Neural cell (in vitro differentiated cells): ENCODE results near the gene SLIT3. TPM values are rescaled to one million over a fixed set of nuclear protein-coding genes. Genes with fewer than 3 reads are reported as not detected.

Experiments used
- H2AFZ ChIP-seq: fragments of 200-600, 300-800 bp; sonication (generic), shearing (Covaris generic); 2 replicates; pipeline ENCODE4 v1.6.0; 2014; ENCODE audit warnings: low read depth, mild to moderate bottlenecking, antibody characterized with exemption, low read length, moderate library complexity
- H3F3A ChIP-seq: fragments of 200-600 bp; shearing (Covaris generic); 2 replicates; pipeline ENCODE4 v1.6.1; 2016; ENCODE audit warnings: mild to moderate bottlenecking, moderate library complexity, mixed read lengths, antibody characterized with exemption, low read length; ENCODE audit not compliant: insufficient read depth, poor library complexity, severe bottlenecking
- H3K27ac ChIP-seq: fragments of 200-600, 300-800 bp; sonication (generic), shearing (Covaris generic); 2 replicates; pipeline ENCODE4 v1.5.1; 2014; ENCODE audit warnings: mild to moderate bottlenecking, low read length, moderate library complexity
- H3K27me3 ChIP-seq: fragments of 300-800, 200-600 bp; sonication (generic), shearing (Covaris generic); 2 replicates; pipeline ENCODE4 v1.6.0; 2014; ENCODE audit warnings: mild to moderate bottlenecking, low read depth, low read length, moderate library complexity; ENCODE audit not compliant: insufficient read depth
- H3K36me3 ChIP-seq: fragments of 300-800, 200-600 bp; sonication (generic), shearing (Covaris generic); 2 replicates; pipeline ENCODE4 v1.5.1; 2014; ENCODE audit warnings: mild to moderate bottlenecking, antibody characterized with exemption, low read length, moderate library complexity; ENCODE audit not compliant: insufficient read depth
- H3K4me2 ChIP-seq: fragments of 300-800, 200-600 bp; sonication (generic), shearing (Covaris generic); 2 replicates; pipeline ENCODE4 v1.6.0; 2014; ENCODE audit warnings: mild to moderate bottlenecking, low read length
- H3K4me3 ChIP-seq: fragments of 300-800, 200-600 bp; sonication (generic), shearing (Covaris generic); 2 replicates; pipeline ENCODE4 v1.5.1; 2014; ENCODE audit warnings: mild to moderate bottlenecking, low read length, moderate library complexity
- H3K79me2 ChIP-seq: fragments of 200-600 bp; shearing (Covaris generic); replicated peaks from 2 replicates; pipeline ENCODE4 v1.6.0; 2014; ENCODE audit warnings: mild to moderate bottlenecking, low read length, moderate library complexity; ENCODE audit not compliant: insufficient read depth
- H3K9ac ChIP-seq: fragments of 300-800, 200-600 bp; sonication (generic), shearing (Covaris generic); 2 replicates; pipeline ENCODE4 v1.6.1; 2016; ENCODE audit warnings: mild to moderate bottlenecking, low read length, mixed read lengths
- H3K9me2 ChIP-seq: fragments of 200-600 bp; shearing (Covaris generic); 2 replicates; pipeline ENCODE4 v1.6.1; 2016; ENCODE audit warnings: mild to moderate bottlenecking, low read length, mixed read lengths; ENCODE audit not compliant: insufficient read depth
- H3K9me3 ChIP-seq: fragments of 200-600, 300-800 bp; sonication (generic), shearing (Covaris generic); 2 replicates; pipeline ENCODE4 v1.6.1; 2016; ENCODE audit warnings: mild to moderate bottlenecking, mixed run types, low read length, moderate library complexity, mixed read lengths
- H4K20me1 ChIP-seq: fragments of 200-600 bp; shearing (Covaris generic); 2 replicates; pipeline ENCODE4 v1.6.1; 2016; ENCODE audit warnings: mild to moderate bottlenecking, mixed run types; ENCODE audit not compliant: insufficient read depth
- CTCF ChIP-seq: fragments of 450-650 bp; IDR thresholded peaks from 2 replicates; pipeline ENCODE4 v1.5.1; 2014; ENCODE audit warnings: antibody characterized with exemption, mild to moderate bottlenecking, moderate library complexity; ENCODE audit not compliant: poor library complexity, severe bottlenecking
- EP300 ChIP-seq: fragments of 450-650 bp; conservative IDR thresholded peaks from 2 replicates; pipeline ENCODE4 v1.6.1; 2014; ENCODE audit warnings: antibody characterized with exemption, mild to moderate bottlenecking, moderate library complexity; ENCODE audit not compliant: poor library complexity, severe bottlenecking
- EZH2 ChIP-seq: fragments of 200-600, 300-800 bp; shearing (Covaris generic), sonication (generic); IDR thresholded peaks from 2 replicates; pipeline ENCODE4 v1.6.1; 2014; ENCODE audit warnings: antibody characterized with exemption, low read length, borderline replicate concordance, mild to moderate bottlenecking; ENCODE audit not compliant: insufficient read depth, poor library complexity, severe bottlenecking
- MXI1 ChIP-seq: fragments of 450-650 bp; conservative IDR thresholded peaks from 2 replicates; pipeline ENCODE4 v1.6.1; 2014; ENCODE audit warnings: antibody characterized with exemption, mild to moderate bottlenecking; ENCODE audit not compliant: poor library complexity, severe bottlenecking
- POLR2AphosphoS5 ChIP-seq: IDR thresholded peaks from 2 replicates; pipeline ENCODE4 v1.6.1; 2012
- RAD21 ChIP-seq: fragments of 450-650 bp; conservative IDR thresholded peaks from 2 replicates; pipeline ENCODE4 v1.6.1; 2014; ENCODE audit warnings: antibody characterized with exemption, mild to moderate bottlenecking, moderate library complexity
- REST ChIP-seq: IDR thresholded peaks from 2 replicates; pipeline ENCODE4 v1.6.1; 2012; ENCODE audit warnings: borderline replicate concordance
- SMC3 ChIP-seq: fragments of 450-650 bp; conservative IDR thresholded peaks from 2 replicates; pipeline ENCODE4 v1.6.1; 2014; ENCODE audit warnings: antibody characterized with exemption, mild to moderate bottlenecking, moderate library complexity; ENCODE audit not compliant: poor library complexity
- TAF1 ChIP-seq: IDR thresholded peaks from 2 replicates; pipeline ENCODE4 v1.6.1; 2012; ENCODE audit warnings: low read depth
- polyA plus RNA-seq: library from polyadenylated mRNA; depleted of rRNA; stranded (reverse); fragments of >200 nt; gene quantifications from 2 replicates; pipeline ENCODE4 v1.2.3, GENCODE V29; 2014

Gene SLIT3
- polyA plus RNA-seq, 1 donor from 2014 or later: 1.2 TPM

- TF ChIP-seq MXI1 (no peak), POLR2AphosphoS5 (no peak), REST (no peak)
- no peaks in the 10 kb centered on the region for H3K79me2 ChIP-seq
- no peak overlapping the region for H3K4me3 ChIP-seq
- no peaks in the 10 kb centered on the region for H3K9me2 ChIP-seq
- H3K4me2 ChIP-seq: no peak overlapping the region
- no peaks in the 10 kb centered on the region for H3K9me3 ChIP-seq
- H3K27me3 ChIP-seq: no peaks in the 10 kb centered on the region
- no peaks in the 10 kb centered on the region for H3F3A ChIP-seq
- H3K27ac ChIP-seq: no peak overlapping the region
- no peak overlapping the region for H2AFZ ChIP-seq
- H4K20me1 ChIP-seq: no peaks in the 10 kb centered on the region
- no peaks in the 10 kb centered on the region for H3K36me3 ChIP-seq
- no peak overlapping the region for H3K9ac ChIP-seq
Observed at GRCh38 chr5:169151051-169151805, 149.7 kb downstream of the SLIT3 start.

- no peaks in the 10 kb centered on the region for H3F3A ChIP-seq
- H3K9me3 ChIP-seq: no peaks in the 10 kb centered on the region
- no peaks in the 10 kb centered on the region for H3K9me2 ChIP-seq
- H4K20me1 ChIP-seq: no peaks in the 10 kb centered on the region
- no peak overlapping the region for H3K4me3 ChIP-seq
- TF ChIP-seq CTCF: no peak
- TF ChIP-seq REST: no peak
- TF ChIP-seq POLR2AphosphoS5: no peak
- no peak for TF ChIP-seq MXI1
- no peak for TF ChIP-seq RAD21
- TF ChIP-seq EP300: no peak
- TF ChIP-seq TAF1: no peak
- no peak for TF ChIP-seq SMC3
- no peak for TF ChIP-seq EZH2
- no peak overlapping the region for H3K4me2 ChIP-seq
- H2AFZ ChIP-seq: no peak overlapping the region
- H3K9ac ChIP-seq: no peak overlapping the region
- no peaks in the 10 kb centered on the region for H3K27me3 ChIP-seq
- H3K27ac ChIP-seq: no peak overlapping the region
- no peaks in the 10 kb centered on the region for H3K79me2 ChIP-seq
- no peaks in the 10 kb centered on the region for H3K36me3 ChIP-seq
Observed at GRCh38 chr5:169150108-169150507, 150.8 kb downstream of the SLIT3 start.
